ENCODE results near the gene MGLL.

- TF ChIP-seq CTCF (IDR thresholded peaks at IDR 0.05), result no peak
- no peak for TF ChIP-seq POLR2A (IDR thresholded peaks at IDR 0.05)
- TF ChIP-seq POLR2AphosphoS5 (IDR thresholded peaks at IDR 0.05), result no peak
Measured at GRCh38 chr3:127741246-127741645, 81.1 kb downstream of the MGLL start.
